Astrocyte (in vitro differentiated cells and primary cell): Measurements from ENCODE around the gene GLIPR1.

ENCODE experiments used
- CTCF ChIP-seq: IDR thresholded peaks from 2 replicates; pipeline ENCODE4 v1.5.1; 2011; ENCODE audit warnings: low read depth, mild to moderate bottlenecking, inconsistent platforms, low read length, moderate library complexity; ENCODE audit not compliant: insufficient read depth
- EZH2 ChIP-seq: IDR thresholded peaks from 2 replicates; pipeline ENCODE4 v1.6.1; 2012; ENCODE audit warnings: mild to moderate bottlenecking, low read length, inconsistent platforms; ENCODE audit not compliant: insufficient read depth

- TF ChIP-seq CTCF, result no peak
- TF ChIP-seq EZH2, result no peak
Observed at GRCh38 chr12:75432924-75433323, 47.6 kb upstream of the GLIPR1 start.
